Raji (cell line): ENCODE data around the gene DNAH5.

ENCODE experiments used
- POLR2A ChIP-seq: IDR thresholded peaks from 2 replicates; pipeline ENCODE4 v1.6.1; 2011; ENCODE audit warnings: low read depth, low read length, control low read depth; ENCODE audit not compliant: insufficient read depth

The DNAH5 gene

GRCh38 chr5:13649656-13650055, 294.8 kb downstream of the DNAH5 start:
- no peak for TF ChIP-seq POLR2A

- TF ChIP-seq POLR2A: no peak
Measured at GRCh38 chr5:13648822-13649221, 295.7 kb downstream of the DNAH5 start.

- no peak for TF ChIP-seq POLR2A
Measured at GRCh38 chr5:13643734-13644133, 300.8 kb downstream of the DNAH5 start.

GRCh38 chr5:13643196-13643595, 301.3 kb downstream of the DNAH5 start:
- no peak for TF ChIP-seq POLR2A
